A673 (cell line): ENCODE results near the gene TOPBP1. TPM values are rescaled to one million over a fixed set of nuclear protein-coding genes. Genes with fewer than 3 reads are reported as not detected.

Experiments used
- BruUV-seq: library from RNA; stranded (reverse); fragments of 400-500 nt; replicated peaks from 2 replicates; lab custom pipeline; 2021; lab: Mats Ljungman, UMichigan
- CTCF ChIA-PET: fragments of 300-600 bp; sonication (Branson Sonifier 250); formaldehyde crosslinking; loops from one replicate; lab custom pipeline; 2022; ENCODE audit warnings: antibody characterized with exemption; lab: Charles Lee
- POLR2A ChIA-PET: fragments of 300-600 bp; sonication (Branson Sonifier 250); formaldehyde crosslinking; loops from one replicate; lab custom pipeline; 2022; ENCODE audit warnings: antibody characterized with exemption; ENCODE audit not compliant: low non-redundant PET; lab: Charles Lee
- DNase-seq: peaks from one replicate; pipeline ENCODE4 v3.0.0-alpha.2; 2015; ENCODE audit warnings: low spot score
- H3K27ac ChIP-seq: fragments of 200-600 bp; sonication (generic); 2 replicates; pipeline ENCODE4 v1.5.1; 2016; ENCODE audit warnings: mixed run types, low read depth, mild to moderate bottlenecking, mixed read lengths, antibody characterized with exemption, low read length; ENCODE audit not compliant: poor library complexity, severe bottlenecking
- H3K27me3 ChIP-seq: fragments of 200-600 bp; sonication (generic); replicated peaks from 2 replicates; pipeline ENCODE4 v1.6.1; 2017; ENCODE audit warnings: mixed run types, low read depth, mild to moderate bottlenecking, mixed read lengths, antibody characterized with exemption, low read length; ENCODE audit not compliant: insufficient read depth, poor library complexity
- H3K36me3 ChIP-seq: fragments of 200-600 bp; sonication (generic); 2 replicates; pipeline ENCODE4 v1.6.1; 2016; ENCODE audit warnings: mixed run types, mild to moderate bottlenecking, mixed read lengths, antibody characterized with exemption, low read length; ENCODE audit not compliant: insufficient read depth, poor library complexity, severe bottlenecking
- H3K4me1 ChIP-seq: fragments of 200-600 bp; sonication (generic); 2 replicates; pipeline ENCODE4 v1.6.1; 2017; ENCODE audit warnings: mixed run types, mild to moderate bottlenecking, mixed read lengths, antibody characterized with exemption, low read length; ENCODE audit not compliant: insufficient read depth, poor library complexity, severe bottlenecking
- H3K4me3 ChIP-seq: fragments of 200-600 bp; sonication (generic); 2 replicates; pipeline ENCODE4 v1.5.1; 2016; ENCODE audit warnings: low read depth, mixed run types, mild to moderate bottlenecking, mixed read lengths, low read length; ENCODE audit not compliant: poor library complexity, severe bottlenecking
- H3K9me3 ChIP-seq: fragments of 200-600 bp; sonication (generic); 2 replicates; pipeline ENCODE4 v1.6.1; 2016; ENCODE audit warnings: mixed run types, low read depth, mild to moderate bottlenecking, mixed read lengths, antibody characterized with exemption, low read length; ENCODE audit not compliant: poor library complexity, severe bottlenecking
- EZH2 ChIP-seq: fragments of 200-600 bp; sonication (generic); IDR thresholded peaks from 2 replicates; pipeline ENCODE4 v1.6.1; 2017; ENCODE audit warnings: borderline replicate concordance, low read depth, mild to moderate bottlenecking, mixed read lengths, antibody characterized with exemption, low read length; ENCODE audit not compliant: poor library complexity, severe bottlenecking
- intact Hi-C: fragments of 100-400 bp; cut with micrococcal nuclease; formaldehyde crosslinking; loops from one replicate; pipeline ENCODE4 v1.10.0; 2022; ENCODE audit not compliant: unreplicated experiment
- total RNA-seq: library from RNA; stranded (reverse); gene quantifications from 2 replicates; pipeline ENCODE4 v1.2.3, GENCODE V29; 2021
- TF ChIP-seq, protein P1 (sequence below): fragments of 300-800, 200-600 bp; sonication (generic); conservative IDR thresholded peaks from 2 replicates; pipeline ENCODE4 v1.5.1; 2017; ENCODE audit warnings: low read depth, mild to moderate bottlenecking, antibody characterized with exemption, low read length, moderate library complexity, mixed read lengths

TOPBP1 gene
- total RNA-seq, 1 experiment from 2014 or later: 59.8 TPM

DNA sequence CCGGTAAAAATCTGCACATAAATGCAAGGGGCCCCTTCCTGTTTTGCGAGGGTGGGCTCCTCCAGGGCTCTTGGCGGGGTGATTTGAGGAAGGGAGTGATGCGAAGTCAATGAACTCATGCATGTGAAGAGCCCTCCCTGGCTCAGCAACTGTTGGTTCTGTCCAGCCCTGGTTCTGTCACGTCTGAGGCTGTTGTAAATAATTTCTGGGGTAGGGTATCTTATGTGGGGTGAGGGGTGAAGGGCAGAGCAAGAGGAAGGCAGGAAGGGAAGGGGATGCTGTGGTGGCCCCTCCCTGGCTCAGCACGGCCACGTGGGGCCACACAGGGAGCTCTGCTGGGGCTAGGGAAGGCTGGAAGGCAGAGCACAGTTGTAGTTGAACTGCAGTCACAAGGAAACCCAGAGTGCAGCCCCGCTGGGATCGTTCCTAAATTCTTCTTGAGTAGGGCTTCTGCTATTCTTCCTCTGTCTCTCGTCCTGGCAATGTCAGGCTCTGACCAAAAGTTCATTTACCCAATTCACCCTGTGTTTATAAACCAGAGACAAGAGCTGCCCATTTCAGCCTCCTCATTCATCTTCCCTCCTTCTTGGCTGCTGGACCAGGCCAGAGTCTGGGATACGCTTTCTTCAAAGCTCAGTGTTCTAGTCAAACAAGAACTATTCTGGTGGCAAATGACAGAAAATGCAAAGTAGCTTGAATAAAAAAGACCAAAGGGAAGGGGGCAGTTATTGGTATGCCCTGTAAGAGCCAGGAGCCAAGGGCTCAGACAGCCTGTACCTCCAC is 14.8 kb upstream of the TOPBP1 start:
- ChIA-PET CTCF (no interaction called here), POLR2A (no interaction called here)
- no peak overlapping the region for H3K27ac ChIP-seq
- no peak for DNase-seq
- H3K36me3 ChIP-seq: no peaks in the 10 kb centered on the region
- H3K9me3 ChIP-seq: no peaks in the 10 kb centered on the region
- no peaks in the 10 kb centered on the region for H3K4me1 ChIP-seq
- peaks cover 54% of the 10 kb centered on the region for H3K27me3 ChIP-seq
- intact Hi-C loops: no loop called here
- no TSS peak for BruUV-seq
- no peak overlapping the region for H3K4me3 ChIP-seq
- TF ChIP-seq, protein P1, sequence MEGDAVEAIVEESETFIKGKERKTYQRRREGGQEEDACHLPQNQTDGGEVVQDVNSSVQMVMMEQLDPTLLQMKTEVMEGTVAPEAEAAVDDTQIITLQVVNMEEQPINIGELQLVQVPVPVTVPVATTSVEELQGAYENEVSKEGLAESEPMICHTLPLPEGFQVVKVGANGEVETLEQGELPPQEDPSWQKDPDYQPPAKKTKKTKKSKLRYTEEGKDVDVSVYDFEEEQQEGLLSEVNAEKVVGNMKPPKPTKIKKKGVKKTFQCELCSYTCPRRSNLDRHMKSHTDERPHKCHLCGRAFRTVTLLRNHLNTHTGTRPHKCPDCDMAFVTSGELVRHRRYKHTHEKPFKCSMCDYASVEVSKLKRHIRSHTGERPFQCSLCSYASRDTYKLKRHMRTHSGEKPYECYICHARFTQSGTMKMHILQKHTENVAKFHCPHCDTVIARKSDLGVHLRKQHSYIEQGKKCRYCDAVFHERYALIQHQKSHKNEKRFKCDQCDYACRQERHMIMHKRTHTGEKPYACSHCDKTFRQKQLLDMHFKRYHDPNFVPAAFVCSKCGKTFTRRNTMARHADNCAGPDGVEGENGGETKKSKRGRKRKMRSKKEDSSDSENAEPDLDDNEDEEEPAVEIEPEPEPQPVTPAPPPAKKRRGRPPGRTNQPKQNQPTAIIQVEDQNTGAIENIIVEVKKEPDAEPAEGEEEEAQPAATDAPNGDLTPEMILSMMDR: no peak
- no peak for TF ChIP-seq EZH2

DNA sequence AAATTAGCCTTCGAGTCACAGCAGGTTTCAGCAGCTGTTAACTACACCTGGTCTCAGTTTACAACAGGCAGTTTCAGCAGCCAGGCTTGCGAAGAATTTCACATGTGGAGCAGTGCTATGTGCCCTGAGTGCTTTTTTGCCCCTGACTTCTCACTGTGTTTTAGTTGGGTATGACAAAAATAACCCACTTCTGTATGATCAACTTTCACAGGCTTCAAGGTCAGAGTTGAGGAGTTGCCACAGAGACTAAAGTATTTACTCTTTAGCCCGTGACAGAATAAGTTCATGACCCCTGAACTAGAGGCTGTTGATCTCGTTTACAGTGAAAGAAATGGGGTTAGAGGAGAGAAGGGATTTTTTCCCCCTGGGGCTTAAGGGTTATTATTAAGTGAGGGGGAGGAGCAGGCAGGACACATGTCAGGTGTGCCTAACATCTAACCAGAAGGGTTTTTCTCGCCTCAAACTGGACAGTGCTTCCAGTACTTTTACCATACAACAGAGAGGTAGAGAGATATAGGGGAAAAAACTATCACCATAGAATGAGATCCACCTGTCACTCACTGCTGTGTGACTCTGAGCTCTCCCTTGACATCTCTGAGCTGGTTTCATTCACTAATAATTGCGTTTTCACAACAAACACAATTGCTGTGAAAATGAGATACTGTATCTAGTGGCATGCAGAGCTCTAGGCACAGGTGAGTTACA is 14.0 kb upstream of the TOPBP1 start:
- intact Hi-C loops: no loop called here
- Histone ChIP-seq H3K9me3 (no peaks in the 10 kb centered on the region), H3K27me3 (peaks cover 61% of the 10 kb centered on the region), H3K27ac (no peak overlapping the region), H3K36me3 (no peaks in the 10 kb centered on the region), H3K4me3 (no peak overlapping the region), H3K4me1 (no peaks in the 10 kb centered on the region)
- TF ChIP-seq, protein P1: no peak
- no peak for TF ChIP-seq EZH2
- no TSS peak for BruUV-seq
- POLR2A ChIA-PET: no interaction called here
- CTCF ChIA-PET: no interaction called here
- DNase-seq: no peak

DNA sequence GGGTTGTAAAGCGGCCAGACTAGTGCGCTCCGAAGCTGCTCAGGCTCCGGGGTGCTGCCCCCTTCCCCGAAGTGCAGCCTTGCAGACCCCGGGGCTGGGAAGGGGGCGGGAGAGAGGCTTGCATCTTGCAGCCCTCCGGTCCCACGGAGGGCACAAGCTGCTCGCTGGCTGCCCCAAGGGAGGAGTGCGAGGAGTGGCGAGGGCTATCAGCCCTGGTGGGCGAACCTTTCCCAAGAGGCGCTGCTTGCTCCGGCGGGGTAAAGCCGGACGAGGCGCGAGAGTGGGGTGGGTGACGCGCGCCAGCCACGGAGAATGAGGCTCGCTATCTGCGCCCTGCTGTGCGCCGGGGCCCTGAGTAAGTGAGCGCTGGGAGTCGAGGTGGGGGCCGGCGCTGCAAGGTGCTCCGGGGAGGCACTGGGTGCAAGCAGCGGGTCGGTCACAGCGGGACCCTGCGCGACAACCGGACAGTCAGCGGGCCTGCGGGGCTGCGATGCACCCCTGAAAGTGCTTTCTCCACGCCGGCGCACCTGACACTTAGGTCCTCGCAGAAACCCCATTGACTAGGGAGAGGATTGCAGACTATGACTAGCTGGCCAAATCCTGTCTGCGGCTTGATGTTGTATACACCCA is 12.7 kb upstream of the TOPBP1 start:
- Histone ChIP-seq H3K9me3 (no peaks in the 10 kb centered on the region), H3K4me3 (peak overlapping the region; percentile 26)
- POLR2A ChIA-PET: no interaction called here

More for the DNA sequence above, 12.7 kb upstream of the TOPBP1 start:
- peaks cover 64% of the 10 kb centered on the region for H3K27me3 ChIP-seq
- peak; percentile 15 for DNase-seq
- CTCF ChIA-PET: no interaction called here
- TF ChIP-seq, protein P1: no peak
- peak; percentile 64 for TF ChIP-seq EZH2
- intact Hi-C loops: no loop called here
- no peaks in the 10 kb centered on the region for H3K36me3 ChIP-seq
- H3K4me1 ChIP-seq: no peaks in the 10 kb centered on the region
- BruUV-seq: no TSS peak
- no peak overlapping the region for H3K27ac ChIP-seq
